NOMO-1 treated with dmso at 0.1 percent for 144 hours (cell line): ENCODE measurements around the gene TGFB2.

Experiments
- DNase-seq: peaks from one replicate; lab custom pipeline; 2025; ENCODE audit not compliant: unreplicated experiment; lab: John Stamatoyannopoulos, UW

TGFB2 gene

GRCh38 chr1:218481116-218481775 lies 136.1 kb downstream of the TGFB2 start:
- DNase-seq = no peak

GRCh38 chr1:218482683-218483082 lies 137.5 kb downstream of the TGFB2 start:
- no peak for DNase-seq

GRCh38 chr1:218485241-218485928 lies 140.2 kb downstream of the TGFB2 start:
- DNase-seq = no peak

- DNase-seq = no peak
Observed at GRCh38 chr1:218488531-218488930, 143.4 kb downstream of the TGFB2 start.

GRCh38 chr1:218488986-218489385 lies 143.8 kb downstream of the TGFB2 start:
- no peak for DNase-seq

GRCh38 chr1:218490406-218490922 lies 145.3 kb downstream of the TGFB2 start:
- no peak for DNase-seq

GRCh38 chr1:218492874-218493273 lies 147.7 kb downstream of the TGFB2 start:
- DNase-seq = no peak

GRCh38 chr1:218493986-218494385 lies 148.8 kb downstream of the TGFB2 start:
- no peak for DNase-seq
